SJCRH30 (cell line): ENCODE results near the gene INKA2. TPM values are rescaled to one million over a fixed set of nuclear protein-coding genes. Genes with fewer than 3 reads are reported as not detected.

Experiments used
- total RNA-seq: library from RNA; depleted of rRNA; stranded (reverse); fragments of >200 nt; shearing (Covaris generic); gene quantifications from 2 replicates; pipeline ENCODE4 v1.2.3, GENCODE V29; 2014; rRNA removed

The INKA2 gene
- total RNA-seq, 1 experiment from 2014 or later: 22.1 TPM

Other genes starting within 250 kb of the INKA2 start
- 0.10 TPM in 1 of 2 replicates, not detected in the other for gene ADORA3, start 235.8 kb downstream of the INKA2 start, total RNA-seq
- not detected in 2 replicates for gene TMIGD3, start 235.8 kb downstream of the INKA2 start, total RNA-seq
- 33.8 and 39.0 TPM in 2 replicates for gene RAP1A, start 119.6 kb downstream of the INKA2 start, total RNA-seq
- gene DDX20, start 16.5 kb upstream of the INKA2 start, total RNA-seq: 28.3 and 32.5 TPM in 2 replicates